GM12891 (cell line): ENCODE results near the gene ZSCAN5B.
A peak's percentile ranks its signal among the peaks of the same experiment; 100 is the strongest.

ENCODE experiments used
- DNase-seq: peaks from one replicate; pipeline ENCODE4 v3.0.0; 2011; ENCODE audit warnings: low spot score; ENCODE audit not compliant: insufficient read length
- FAIRE-seq: peaks from 2 replicates; lab custom pipeline; 2011; peaks lifted over from hg19 to GRCh38; lab: Jason Lieb, UNC
- PAX5 ChIP-seq: IDR thresholded peaks from 2 replicates; pipeline ENCODE4 v1.6.1; 2011; ENCODE audit warnings: low read length, moderate library complexity, mild to moderate bottlenecking; ENCODE audit not compliant: insufficient read depth, severe bottlenecking
- POLR2A ChIP-seq: IDR thresholded peaks from 2 replicates; pipeline ENCODE4 v1.6.1; 2011; ENCODE audit warnings: low read depth, low read length, control low read depth
- POLR2AphosphoS5 ChIP-seq: IDR thresholded peaks from 2 replicates; pipeline ENCODE4 v1.6.1; 2011; ENCODE audit warnings: low read depth, low read length, control low read depth
- POU2F2 ChIP-seq: IDR thresholded peaks from 2 replicates; pipeline ENCODE4 v1.6.1; 2011; ENCODE audit warnings: low read depth, mild to moderate bottlenecking, control low read depth, low read length, moderate library complexity
- SPI1 ChIP-seq: IDR thresholded peaks from 2 replicates; pipeline ENCODE4 v1.6.1; 2011; ENCODE audit warnings: low read depth, low read length, control low read depth
- TAF1 ChIP-seq: IDR thresholded peaks from 2 replicates; pipeline ENCODE4 v1.6.1; 2011; ENCODE audit warnings: low read depth, low read length, control low read depth

Gene ZSCAN5B

DNA sequence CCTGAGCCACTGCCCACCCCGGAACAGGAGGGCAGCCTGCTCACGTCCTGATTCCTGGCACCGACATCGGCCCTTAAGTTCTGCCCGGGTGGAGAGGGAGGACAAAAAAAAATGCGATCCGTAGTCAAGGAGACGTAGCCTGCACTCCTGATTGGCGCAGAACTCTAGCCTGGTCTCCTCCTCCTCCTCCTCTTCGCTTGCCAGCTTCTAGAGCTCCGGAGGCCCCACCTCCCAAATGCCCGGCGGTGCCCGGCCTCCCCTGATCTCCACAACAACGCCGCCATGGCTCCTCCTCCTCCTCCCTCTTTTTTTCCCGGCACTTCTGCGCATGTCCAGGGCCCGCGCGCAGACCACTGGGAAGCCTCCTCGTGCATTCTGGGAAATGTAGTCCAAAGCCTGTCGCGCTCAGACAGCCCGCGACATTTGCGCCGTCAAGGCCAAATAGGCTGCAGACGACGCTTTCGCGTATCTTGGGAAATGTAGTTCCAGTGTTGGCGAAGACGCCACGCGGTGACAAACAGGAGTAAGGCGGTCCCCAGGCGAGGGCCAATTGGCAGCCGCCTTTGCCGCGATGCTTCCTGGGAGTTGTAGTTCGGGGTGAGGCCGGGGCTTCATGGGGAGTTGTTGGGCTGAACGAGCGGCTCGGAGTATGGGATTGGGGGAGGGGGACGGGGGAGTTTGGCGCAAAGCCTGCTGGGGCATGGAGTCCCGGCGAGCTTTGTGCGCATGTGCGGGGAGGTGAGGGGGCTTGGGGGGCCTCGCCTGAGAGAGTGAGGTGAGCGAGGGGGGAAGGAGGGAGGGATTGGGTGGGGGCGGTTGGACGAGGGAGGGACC, 56.8 kb downstream of the ZSCAN5B start, which contains the start of gene ZNF444:
TSS of gene ZNF444 (plus strand) at position 705 of the 834 bp plus-strand sequence. CDS start 5,625 bp downstream, outside the sequence.
- TF ChIP-seq SPI1 (no peak), POU2F2 (0 out of 2 replicates have a peak, but pooled peaks have one; percentile 59), TAF1 (no peak; the same call in 1 of the 2 replicates), POLR2AphosphoS5 (no peak), POLR2A (no peak), PAX5 (peak; percentile 20)
- DNase-seq (peak; percentile 99), FAIRE-seq (peak; percentile 98)

DNA sequence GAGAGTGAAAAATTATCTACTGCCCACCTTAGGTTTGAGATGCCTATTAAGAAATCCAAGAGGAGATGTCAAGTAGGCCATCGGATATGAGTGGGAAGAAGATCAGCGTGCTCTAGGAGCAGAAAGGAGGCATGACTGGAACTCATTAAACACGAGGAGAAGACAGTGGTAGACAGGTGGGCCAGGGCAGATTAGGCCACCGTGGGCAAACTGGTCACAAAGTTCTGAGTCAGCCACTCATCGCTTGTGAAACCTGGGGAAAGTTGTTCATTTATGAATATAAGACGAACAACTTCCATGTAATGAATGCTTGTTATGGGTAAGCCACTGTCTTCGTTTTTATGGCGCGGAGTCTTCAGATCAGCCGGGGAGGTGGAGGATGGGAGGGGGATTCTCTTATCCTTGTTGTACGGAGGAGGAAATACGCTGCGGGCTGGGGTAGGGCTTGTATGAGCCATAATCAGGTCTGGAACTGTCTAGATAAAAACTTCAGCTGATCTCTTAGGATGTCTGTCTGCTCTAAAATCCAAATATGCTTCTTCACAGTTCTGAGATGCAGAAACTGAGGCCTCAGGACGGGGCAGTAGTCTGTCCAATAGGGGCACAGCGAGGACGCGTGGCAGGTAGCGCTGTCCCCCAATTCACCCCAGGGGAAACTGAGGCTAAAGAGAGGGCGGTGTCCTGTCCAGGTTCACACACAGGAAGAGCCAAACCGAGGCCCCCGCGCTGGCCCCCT, 57.6 kb downstream of the ZSCAN5B start:
- FAIRE-seq (no peak), DNase-seq (no peak)
- no peak for TF ChIP-seq POLR2A
- TF ChIP-seq SPI1, result no peak
- no peak for TF ChIP-seq POLR2AphosphoS5
- TF ChIP-seq TAF1, result no peak
- TF ChIP-seq PAX5, result no peak
- TF ChIP-seq POU2F2, result no peak
